ENCODE measurements around the gene PLIN1. TPM values are rescaled to one million over a fixed set of nuclear protein-coding genes. Genes with fewer than 3 reads are reported as not detected.

The PLIN1 gene
- total and polyA plus RNA-seq, 2 experiments from 2014 or later: 0.21 to 0.90 TPM

DNA sequence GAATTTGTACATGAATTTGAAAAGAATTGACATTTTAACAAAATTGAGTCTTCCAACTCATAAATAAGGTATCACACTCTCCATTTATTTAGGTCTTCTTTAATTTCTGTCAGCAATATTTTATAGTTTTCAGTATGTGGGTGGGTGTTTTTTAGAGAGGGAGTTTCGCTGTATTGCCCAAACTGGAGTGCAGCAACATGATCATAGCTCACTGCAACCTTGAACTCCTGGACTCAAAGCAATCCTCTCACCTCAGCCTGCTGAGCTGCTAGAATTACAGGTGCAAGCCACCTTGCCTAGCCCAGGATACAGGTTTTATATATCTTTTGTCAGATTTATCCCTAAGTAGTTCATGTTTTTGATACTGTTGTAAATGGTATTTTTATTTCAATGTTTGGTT lies 16.0 kb upstream of the PLIN1 start:
- Mint-ChIP-seq H3K27ac (no peak overlapping the region), H3K36me3 (ENCODE audit: low read depth) (no peaks in the 10 kb centered on the region), H3K4me3 (no peak overlapping the region), H3K27me3 (ENCODE audit: insufficient read depth, low read depth, poor library complexity) (peaks cover 9% of the 10 kb centered on the region), H3K9me3 (no peaks in the 10 kb centered on the region), H3K4me1 (peaks cover 3% of the 10 kb centered on the region; the same call in 2 of the 3 replicates)
- H3F3A ChIP-seq (replicated peaks; ENCODE audit: low read depth): no peaks in the 10 kb centered on the region
- no peak overlapping the region for H2AFZ ChIP-seq
- DNase-seq (ENCODE audit: low spot score) (no peak), ATAC-seq (no peak)
- H4K20me1 ChIP-seq (replicated peaks; ENCODE audit: insufficient read depth): no peaks in the 10 kb centered on the region
- no peaks in the 10 kb centered on the region for H3K27me3 ChIP-seq (ENCODE audit: insufficient read depth)
- H3K4me1 ChIP-seq (ENCODE audit: insufficient read depth): no peaks in the 10 kb centered on the region
- no peak overlapping the region for H3K27ac ChIP-seq (ENCODE audit: low read depth)
- H3K79me2 ChIP-seq (replicated peaks; ENCODE audit: insufficient read depth): no peaks in the 10 kb centered on the region
- no peaks in the 10 kb centered on the region for H3K36me3 ChIP-seq (ENCODE audit: insufficient read depth)
- TF ChIP-seq EZH2phosphoT487 (IDR thresholded peaks at IDR 0.05; ENCODE audit: unreplicated experiment) (no peak), ZNF331 (CRISPR knock-in tag; IDR thresholded peaks at IDR 0.05; ENCODE audit: low read depth) (no peak), JUNB (IDR thresholded peaks at IDR 0.05; ENCODE audit: unreplicated experiment) (no peak), ZNF114 (CRISPR knock-in tag; IDR thresholded peaks at IDR 0.05) (no peak)
- TF ChIP-seq, protein P1, sequence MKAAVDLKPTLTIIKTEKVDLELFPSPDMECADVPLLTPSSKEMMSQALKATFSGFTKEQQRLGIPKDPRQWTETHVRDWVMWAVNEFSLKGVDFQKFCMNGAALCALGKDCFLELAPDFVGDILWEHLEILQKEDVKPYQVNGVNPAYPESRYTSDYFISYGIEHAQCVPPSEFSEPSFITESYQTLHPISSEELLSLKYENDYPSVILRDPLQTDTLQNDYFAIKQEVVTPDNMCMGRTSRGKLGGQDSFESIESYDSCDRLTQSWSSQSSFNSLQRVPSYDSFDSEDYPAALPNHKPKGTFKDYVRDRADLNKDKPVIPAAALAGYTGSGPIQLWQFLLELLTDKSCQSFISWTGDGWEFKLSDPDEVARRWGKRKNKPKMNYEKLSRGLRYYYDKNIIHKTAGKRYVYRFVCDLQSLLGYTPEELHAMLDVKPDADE (IDR thresholded peaks at IDR 0.05): no peak
- TF ChIP-seq, protein P2, sequence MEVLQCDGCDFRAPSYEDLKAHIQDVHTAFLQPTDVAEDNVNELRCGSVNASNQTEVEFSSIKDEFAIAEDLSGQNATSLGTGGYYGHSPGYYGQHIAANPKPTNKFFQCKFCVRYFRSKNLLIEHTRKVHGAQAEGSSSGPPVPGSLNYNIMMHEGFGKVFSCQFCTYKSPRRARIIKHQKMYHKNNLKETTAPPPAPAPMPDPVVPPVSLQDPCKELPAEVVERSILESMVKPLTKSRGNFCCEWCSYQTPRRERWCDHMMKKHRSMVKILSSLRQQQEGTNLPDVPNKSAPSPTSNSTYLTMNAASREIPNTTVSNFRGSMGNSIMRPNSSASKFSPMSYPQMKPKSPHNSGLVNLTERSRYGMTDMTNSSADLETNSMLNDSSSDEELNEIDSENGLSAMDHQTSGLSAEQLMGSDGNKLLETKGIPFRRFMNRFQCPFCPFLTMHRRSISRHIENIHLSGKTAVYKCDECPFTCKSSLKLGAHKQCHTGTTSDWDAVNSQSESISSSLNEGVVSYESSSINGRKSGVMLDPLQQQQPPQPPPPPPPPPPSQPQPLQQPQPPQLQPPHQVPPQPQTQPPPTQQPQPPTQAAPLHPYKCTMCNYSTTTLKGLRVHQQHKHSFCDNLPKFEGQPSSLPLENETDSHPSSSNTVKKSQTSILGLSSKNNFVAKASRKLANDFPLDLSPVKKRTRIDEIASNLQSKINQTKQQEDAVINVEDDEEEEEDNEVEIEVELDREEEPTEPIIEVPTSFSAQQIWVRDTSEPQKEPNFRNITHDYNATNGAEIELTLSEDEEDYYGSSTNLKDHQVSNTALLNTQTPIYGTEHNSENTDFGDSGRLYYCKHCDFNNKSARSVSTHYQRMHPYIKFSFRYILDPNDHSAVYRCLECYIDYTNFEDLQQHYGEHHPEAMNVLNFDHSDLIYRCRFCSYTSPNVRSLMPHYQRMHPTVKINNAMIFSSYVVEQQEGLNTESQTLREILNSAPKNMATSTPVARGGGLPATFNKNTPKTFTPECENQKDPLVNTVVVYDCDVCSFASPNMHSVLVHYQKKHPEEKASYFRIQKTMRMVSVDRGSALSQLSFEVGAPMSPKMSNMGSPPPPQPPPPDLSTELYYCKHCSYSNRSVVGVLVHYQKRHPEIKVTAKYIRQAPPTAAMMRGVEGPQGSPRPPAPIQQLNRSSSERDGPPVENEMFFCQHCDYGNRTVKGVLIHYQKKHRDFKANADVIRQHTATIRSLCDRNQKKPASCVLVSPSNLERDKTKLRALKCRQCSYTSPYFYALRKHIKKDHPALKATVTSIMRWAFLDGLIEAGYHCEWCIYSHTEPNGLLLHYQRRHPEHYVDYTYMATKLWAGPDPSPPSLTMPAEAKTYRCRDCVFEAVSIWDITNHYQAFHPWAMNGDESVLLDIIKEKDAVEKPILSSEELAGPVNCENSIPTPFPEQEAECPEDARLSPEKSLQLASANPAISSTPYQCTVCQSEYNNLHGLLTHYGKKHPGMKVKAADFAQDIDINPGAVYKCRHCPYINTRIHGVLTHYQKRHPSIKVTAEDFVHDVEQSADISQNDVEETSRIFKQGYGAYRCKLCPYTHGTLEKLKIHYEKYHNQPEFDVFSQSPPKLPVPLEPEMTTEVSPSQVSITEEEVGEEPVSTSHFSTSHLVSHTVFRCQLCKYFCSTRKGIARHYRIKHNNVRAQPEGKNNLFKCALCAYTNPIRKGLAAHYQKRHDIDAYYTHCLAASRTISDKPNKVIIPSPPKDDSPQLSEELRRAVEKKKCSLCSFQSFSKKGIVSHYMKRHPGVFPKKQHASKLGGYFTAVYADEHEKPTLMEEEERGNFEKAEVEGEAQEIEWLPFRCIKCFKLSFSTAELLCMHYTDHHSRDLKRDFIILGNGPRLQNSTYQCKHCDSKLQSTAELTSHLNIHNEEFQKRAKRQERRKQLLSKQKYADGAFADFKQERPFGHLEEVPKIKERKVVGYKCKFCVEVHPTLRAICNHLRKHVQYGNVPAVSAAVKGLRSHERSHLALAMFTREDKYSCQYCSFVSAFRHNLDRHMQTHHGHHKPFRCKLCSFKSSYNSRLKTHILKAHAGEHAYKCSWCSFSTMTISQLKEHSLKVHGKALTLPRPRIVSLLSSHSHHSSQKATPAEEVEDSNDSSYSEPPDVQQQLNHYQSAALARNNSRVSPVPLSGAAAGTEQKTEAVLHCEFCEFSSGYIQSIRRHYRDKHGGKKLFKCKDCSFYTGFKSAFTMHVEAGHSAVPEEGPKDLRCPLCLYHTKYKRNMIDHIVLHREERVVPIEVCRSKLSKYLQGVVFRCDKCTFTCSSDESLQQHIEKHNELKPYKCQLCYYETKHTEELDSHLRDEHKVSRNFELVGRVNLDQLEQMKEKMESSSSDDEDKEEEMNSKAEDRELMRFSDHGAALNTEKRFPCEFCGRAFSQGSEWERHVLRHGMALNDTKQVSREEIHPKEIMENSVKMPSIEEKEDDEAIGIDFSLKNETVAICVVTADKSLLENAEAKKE (CRISPR knock-in tag; IDR thresholded peaks at IDR 0.05): no peak
- TF ChIP-seq, protein P3, sequence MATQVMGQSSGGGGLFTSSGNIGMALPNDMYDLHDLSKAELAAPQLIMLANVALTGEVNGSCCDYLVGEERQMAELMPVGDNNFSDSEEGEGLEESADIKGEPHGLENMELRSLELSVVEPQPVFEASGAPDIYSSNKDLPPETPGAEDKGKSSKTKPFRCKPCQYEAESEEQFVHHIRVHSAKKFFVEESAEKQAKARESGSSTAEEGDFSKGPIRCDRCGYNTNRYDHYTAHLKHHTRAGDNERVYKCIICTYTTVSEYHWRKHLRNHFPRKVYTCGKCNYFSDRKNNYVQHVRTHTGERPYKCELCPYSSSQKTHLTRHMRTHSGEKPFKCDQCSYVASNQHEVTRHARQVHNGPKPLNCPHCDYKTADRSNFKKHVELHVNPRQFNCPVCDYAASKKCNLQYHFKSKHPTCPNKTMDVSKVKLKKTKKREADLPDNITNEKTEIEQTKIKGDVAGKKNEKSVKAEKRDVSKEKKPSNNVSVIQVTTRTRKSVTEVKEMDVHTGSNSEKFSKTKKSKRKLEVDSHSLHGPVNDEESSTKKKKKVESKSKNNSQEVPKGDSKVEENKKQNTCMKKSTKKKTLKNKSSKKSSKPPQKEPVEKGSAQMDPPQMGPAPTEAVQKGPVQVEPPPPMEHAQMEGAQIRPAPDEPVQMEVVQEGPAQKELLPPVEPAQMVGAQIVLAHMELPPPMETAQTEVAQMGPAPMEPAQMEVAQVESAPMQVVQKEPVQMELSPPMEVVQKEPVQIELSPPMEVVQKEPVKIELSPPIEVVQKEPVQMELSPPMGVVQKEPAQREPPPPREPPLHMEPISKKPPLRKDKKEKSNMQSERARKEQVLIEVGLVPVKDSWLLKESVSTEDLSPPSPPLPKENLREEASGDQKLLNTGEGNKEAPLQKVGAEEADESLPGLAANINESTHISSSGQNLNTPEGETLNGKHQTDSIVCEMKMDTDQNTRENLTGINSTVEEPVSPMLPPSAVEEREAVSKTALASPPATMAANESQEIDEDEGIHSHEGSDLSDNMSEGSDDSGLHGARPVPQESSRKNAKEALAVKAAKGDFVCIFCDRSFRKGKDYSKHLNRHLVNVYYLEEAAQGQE (IDR thresholded peaks at IDR 0.05; ENCODE audit: unreplicated experiment): no peak
- H3K4me3 ChIP-seq: no peak overlapping the region
- H3K4me2 ChIP-seq: no peak overlapping the region
- no peaks in the 10 kb centered on the region; the same call in 1 of the 2 replicates for H3K9me2 ChIP-seq (ENCODE audit: insufficient read depth)

Measured in GM23338 (cell line).